Activated CD4-positive, alpha-beta T cell treated with anti-CD3 and anti-CD28 coated beads, Interleukin-2, amount 10 ng/mL, durations not matched to agents 24 days and 14 days (primary cell): ENCODE results near the gene TRABD2B. TPM values are rescaled to one million over a fixed set of nuclear protein-coding genes. Genes with fewer than 3 reads are reported as not detected.

Experiments
- DNase-seq: peaks from one replicate; pipeline ENCODE4 v3.0.0; 2022
- H3K27ac Mint-ChIP-seq: one replicate; pipeline ENCODE4 v1.8.0; 2022; ENCODE audit warnings: mild to moderate bottlenecking, mixed read lengths
- H3K27me3 Mint-ChIP-seq: one replicate; pipeline ENCODE4 v1.8.0; 2022; ENCODE audit warnings: mixed read lengths
- H3K36me3 Mint-ChIP-seq: one replicate; pipeline ENCODE4 v1.8.0; 2022; ENCODE audit warnings: low read depth, mild to moderate bottlenecking, mixed read lengths
- H3K4me1 Mint-ChIP-seq: one replicate; pipeline ENCODE4 v1.8.0; 2021; ENCODE audit warnings: mixed read lengths
- H3K4me3 Mint-ChIP-seq: one replicate; pipeline ENCODE4 v1.8.0; 2022; ENCODE audit warnings: mild to moderate bottlenecking, moderate library complexity, mixed read lengths
- H3K9me3 Mint-ChIP-seq: one replicate; pipeline ENCODE4 v1.8.0; 2021; ENCODE audit warnings: mixed read lengths
- intact Hi-C: fragments of 100-400 bp; cut with micrococcal nuclease; formaldehyde crosslinking; loops from one replicate; pipeline ENCODE4 v1.15.1; 2023
- total RNA-seq: library from RNA; stranded (reverse); gene quantifications from 2 replicates; pipeline ENCODE4 v1.2.3, GENCODE V29; 2022

The TRABD2B gene
- total RNA-seq, 1 donor from 2014 or later: not detected

- no peak overlapping the region for H3K27ac Mint-ChIP-seq
- H3K27me3 Mint-ChIP-seq: no peaks in the 10 kb centered on the region
- H3K4me1 Mint-ChIP-seq: no peaks in the 10 kb centered on the region
- H3K9me3 Mint-ChIP-seq: no peaks in the 10 kb centered on the region
- DNase-seq: no peak
- no peaks in the 10 kb centered on the region for H3K36me3 Mint-ChIP-seq
- intact Hi-C loops: no loop called here
- no peak overlapping the region for H3K4me3 Mint-ChIP-seq
These were observed 184.2 kb downstream of the TRABD2B start for GRCh38 chr1:47812904-47813514.

- Mint-ChIP-seq H3K27ac (no peak overlapping the region), H3K36me3 (no peaks in the 10 kb centered on the region), H3K9me3 (no peaks in the 10 kb centered on the region), H3K4me3 (no peak overlapping the region), H3K27me3 (no peaks in the 10 kb centered on the region), H3K4me1 (no peaks in the 10 kb centered on the region)
- intact Hi-C loops: no loop called here
- DNase-seq: no peak
These were observed 186.1 kb downstream of the TRABD2B start for GRCh38 chr1:47810964-47811682.

GRCh38 chr1:47809301-47810084, 187.7 kb downstream of the TRABD2B start:
- H3K4me3 Mint-ChIP-seq: no peak overlapping the region
- DNase-seq: no peak
- no peak overlapping the region for H3K27ac Mint-ChIP-seq
- H3K27me3 Mint-ChIP-seq: no peaks in the 10 kb centered on the region
- H3K36me3 Mint-ChIP-seq: no peaks in the 10 kb centered on the region
- intact Hi-C loops: no loop called here
- no peaks in the 10 kb centered on the region for H3K9me3 Mint-ChIP-seq
- no peaks in the 10 kb centered on the region for H3K4me1 Mint-ChIP-seq

- no peaks in the 10 kb centered on the region for H3K9me3 Mint-ChIP-seq
- intact Hi-C loops: no loop called here
- no peaks in the 10 kb centered on the region for H3K27me3 Mint-ChIP-seq
- H3K36me3 Mint-ChIP-seq: no peaks in the 10 kb centered on the region
- no peak for DNase-seq
- H3K27ac Mint-ChIP-seq: no peak overlapping the region
- no peak overlapping the region for H3K4me3 Mint-ChIP-seq
- no peaks in the 10 kb centered on the region for H3K4me1 Mint-ChIP-seq
These were observed 188.6 kb downstream of the TRABD2B start for GRCh38 chr1:47808612-47809011.

GRCh38 chr1:47805921-47806361, 191.2 kb downstream of the TRABD2B start:
- Mint-ChIP-seq H3K4me3 (no peak overlapping the region), H3K4me1 (no peaks in the 10 kb centered on the region), H3K27me3 (no peaks in the 10 kb centered on the region), H3K9me3 (no peaks in the 10 kb centered on the region), H3K36me3 (no peaks in the 10 kb centered on the region), H3K27ac (no peak overlapping the region)
- intact Hi-C loops: no loop called here
- no peak for DNase-seq

GRCh38 chr1:47805018-47805417, 192.2 kb downstream of the TRABD2B start:
- Mint-ChIP-seq H3K4me3 (no peak overlapping the region), H3K36me3 (no peaks in the 10 kb centered on the region), H3K9me3 (no peaks in the 10 kb centered on the region), H3K27ac (no peak overlapping the region), H3K4me1 (no peaks in the 10 kb centered on the region), H3K27me3 (no peaks in the 10 kb centered on the region)
- no peak for DNase-seq
- intact Hi-C loops: no loop called here

GRCh38 chr1:47803815-47804501, 193.2 kb downstream of the TRABD2B start:
- no peak for DNase-seq
- Mint-ChIP-seq H3K36me3 (no peaks in the 10 kb centered on the region), H3K9me3 (no peaks in the 10 kb centered on the region), H3K4me3 (no peak overlapping the region), H3K27me3 (no peaks in the 10 kb centered on the region), H3K27ac (no peak overlapping the region), H3K4me1 (no peaks in the 10 kb centered on the region)
- intact Hi-C loops: no loop called here

GRCh38 chr1:47797575-47797974, 199.6 kb downstream of the TRABD2B start:
- intact Hi-C loops: no loop called here
- H3K4me1 Mint-ChIP-seq: no peaks in the 10 kb centered on the region
- H3K4me3 Mint-ChIP-seq: no peak overlapping the region
- DNase-seq: no peak
- H3K27ac Mint-ChIP-seq: no peak overlapping the region
- no peaks in the 10 kb centered on the region for H3K27me3 Mint-ChIP-seq
- H3K36me3 Mint-ChIP-seq: no peaks in the 10 kb centered on the region
- no peaks in the 10 kb centered on the region for H3K9me3 Mint-ChIP-seq

- H3K4me1 Mint-ChIP-seq: no peaks in the 10 kb centered on the region
- H3K36me3 Mint-ChIP-seq: no peaks in the 10 kb centered on the region
- no peaks in the 10 kb centered on the region for H3K27me3 Mint-ChIP-seq
- no peaks in the 10 kb centered on the region for H3K9me3 Mint-ChIP-seq
- no peak for DNase-seq
- H3K4me3 Mint-ChIP-seq: no peak overlapping the region
- intact Hi-C loops: no loop called here
- H3K27ac Mint-ChIP-seq: no peak overlapping the region
These were observed 200.6 kb downstream of the TRABD2B start for GRCh38 chr1:47796626-47797025.

- Mint-ChIP-seq H3K4me3 (no peak overlapping the region), H3K4me1 (no peaks in the 10 kb centered on the region), H3K36me3 (no peaks in the 10 kb centered on the region), H3K9me3 (no peaks in the 10 kb centered on the region), H3K27ac (no peak overlapping the region), H3K27me3 (no peaks in the 10 kb centered on the region)
- no peak for DNase-seq
- intact Hi-C loops: no loop called here
These were observed 202.1 kb downstream of the TRABD2B start for GRCh38 chr1:47795102-47795501.

GRCh38 chr1:47794530-47794929, 202.7 kb downstream of the TRABD2B start:
- Mint-ChIP-seq H3K27ac (no peak overlapping the region), H3K4me3 (no peak overlapping the region), H3K27me3 (no peaks in the 10 kb centered on the region), H3K4me1 (no peaks in the 10 kb centered on the region), H3K9me3 (no peaks in the 10 kb centered on the region), H3K36me3 (no peaks in the 10 kb centered on the region)
- intact Hi-C loops: no loop called here
- DNase-seq: no peak

GRCh38 chr1:47794081-47794480, 203.1 kb downstream of the TRABD2B start:
- no peaks in the 10 kb centered on the region for H3K27me3 Mint-ChIP-seq
- no peaks in the 10 kb centered on the region for H3K4me1 Mint-ChIP-seq
- H3K36me3 Mint-ChIP-seq: no peaks in the 10 kb centered on the region
- H3K9me3 Mint-ChIP-seq: no peaks in the 10 kb centered on the region
- no peak for DNase-seq
- no peak overlapping the region for H3K27ac Mint-ChIP-seq
- H3K4me3 Mint-ChIP-seq: no peak overlapping the region
- intact Hi-C loops: no loop called here

- no peak overlapping the region for H3K4me3 Mint-ChIP-seq
- no peaks in the 10 kb centered on the region for H3K4me1 Mint-ChIP-seq
- no peaks in the 10 kb centered on the region for H3K36me3 Mint-ChIP-seq
- DNase-seq: no peak
- no peak overlapping the region for H3K27ac Mint-ChIP-seq
- H3K27me3 Mint-ChIP-seq: no peaks in the 10 kb centered on the region
- H3K9me3 Mint-ChIP-seq: no peaks in the 10 kb centered on the region
- intact Hi-C loops: no loop called here
These were observed 203.6 kb downstream of the TRABD2B start for GRCh38 chr1:47793563-47793962.

GRCh38 chr1:47792779-47793178, 204.4 kb downstream of the TRABD2B start:
- Mint-ChIP-seq H3K9me3 (no peaks in the 10 kb centered on the region), H3K27ac (no peak overlapping the region), H3K4me1 (no peaks in the 10 kb centered on the region), H3K4me3 (no peak overlapping the region), H3K27me3 (no peaks in the 10 kb centered on the region), H3K36me3 (no peaks in the 10 kb centered on the region)
- intact Hi-C loops: no loop called here
- no peak for DNase-seq
